Measurements from ENCODE around the gene DYNLL2. TPM values are rescaled to one million over a fixed set of nuclear protein-coding genes. Genes with fewer than 3 reads are reported as not detected.
A peak's percentile ranks its signal among the peaks of the same experiment; 100 is the strongest.

DYNLL2 gene
- total RNA-seq, 1 donor from 2014 or later: 42.5 TPM

DNA sequence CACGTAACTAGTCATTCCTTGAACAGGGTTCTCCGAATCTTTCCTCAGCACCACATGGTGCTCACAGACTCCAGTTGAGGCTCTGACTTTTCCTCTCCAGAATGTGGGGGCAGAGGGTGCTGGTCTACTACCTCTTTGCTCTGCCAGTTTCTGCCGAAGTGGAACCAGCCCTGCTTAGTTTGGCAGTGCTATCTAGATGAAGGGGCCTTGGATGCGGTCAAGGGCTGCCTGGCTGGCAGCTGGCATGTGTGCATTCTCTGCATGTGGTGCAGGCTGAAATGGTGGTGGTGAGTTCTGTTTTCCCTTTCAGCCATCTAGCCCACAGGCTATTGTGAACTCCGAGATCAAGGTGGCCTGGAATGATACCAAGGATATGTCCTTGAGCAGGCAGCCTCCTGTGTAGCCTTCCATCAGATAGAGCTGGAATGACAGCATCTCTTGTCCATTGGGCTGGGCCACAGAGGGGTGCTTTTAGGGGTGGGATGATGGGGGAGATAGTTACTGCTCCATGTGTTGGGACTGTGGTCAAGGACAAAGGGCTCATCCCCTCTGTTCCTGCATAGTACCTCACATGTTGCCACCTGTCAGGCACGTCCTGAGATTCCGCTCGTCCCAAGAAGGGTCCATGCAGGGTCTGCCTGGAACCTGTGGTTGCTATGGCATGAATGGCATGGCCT, 2.0 kb downstream of the DYNLL2 start:
- peak; percentile 25 for DNase-seq (ENCODE audit: extremely low spot score, unreplicated experiment)
- H3K4me3 Mint-ChIP-seq: peak overlapping the region; percentile 92
- peaks cover 44% of the 10 kb centered on the region for H3K36me3 Mint-ChIP-seq
- TF ChIP-seq, protein P1, sequence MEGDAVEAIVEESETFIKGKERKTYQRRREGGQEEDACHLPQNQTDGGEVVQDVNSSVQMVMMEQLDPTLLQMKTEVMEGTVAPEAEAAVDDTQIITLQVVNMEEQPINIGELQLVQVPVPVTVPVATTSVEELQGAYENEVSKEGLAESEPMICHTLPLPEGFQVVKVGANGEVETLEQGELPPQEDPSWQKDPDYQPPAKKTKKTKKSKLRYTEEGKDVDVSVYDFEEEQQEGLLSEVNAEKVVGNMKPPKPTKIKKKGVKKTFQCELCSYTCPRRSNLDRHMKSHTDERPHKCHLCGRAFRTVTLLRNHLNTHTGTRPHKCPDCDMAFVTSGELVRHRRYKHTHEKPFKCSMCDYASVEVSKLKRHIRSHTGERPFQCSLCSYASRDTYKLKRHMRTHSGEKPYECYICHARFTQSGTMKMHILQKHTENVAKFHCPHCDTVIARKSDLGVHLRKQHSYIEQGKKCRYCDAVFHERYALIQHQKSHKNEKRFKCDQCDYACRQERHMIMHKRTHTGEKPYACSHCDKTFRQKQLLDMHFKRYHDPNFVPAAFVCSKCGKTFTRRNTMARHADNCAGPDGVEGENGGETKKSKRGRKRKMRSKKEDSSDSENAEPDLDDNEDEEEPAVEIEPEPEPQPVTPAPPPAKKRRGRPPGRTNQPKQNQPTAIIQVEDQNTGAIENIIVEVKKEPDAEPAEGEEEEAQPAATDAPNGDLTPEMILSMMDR (conservative IDR thresholded peaks at IDR 0.05): peak; percentile 5
- H3K4me1 Mint-ChIP-seq (ENCODE audit: unreplicated experiment): peaks cover 59% of the 10 kb centered on the region
- H3K27me3 Mint-ChIP-seq: no peaks in the 10 kb centered on the region
- no peaks in the 10 kb centered on the region for H3K9me3 Mint-ChIP-seq
- peak overlapping the region; percentile 83 for H3K27ac Mint-ChIP-seq

DNA sequence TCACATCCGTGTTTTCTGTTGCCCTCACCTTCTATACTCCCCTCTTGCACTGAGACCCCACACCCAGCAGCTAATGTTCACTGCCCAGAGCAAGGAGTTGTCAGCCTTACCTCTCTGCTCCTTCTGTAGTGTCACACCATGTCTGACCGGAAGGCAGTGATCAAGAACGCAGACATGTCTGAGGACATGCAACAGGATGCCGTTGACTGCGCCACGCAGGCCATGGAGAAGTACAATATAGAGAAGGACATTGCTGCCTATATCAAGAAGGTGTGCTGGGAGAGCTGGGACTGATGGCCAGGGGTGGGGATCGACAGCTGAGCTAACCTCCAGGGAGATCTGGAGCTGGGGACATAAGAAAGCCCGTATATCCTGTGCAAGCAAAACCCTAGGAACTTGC, 3.7 kb downstream of the DYNLL2 start:
- peak overlapping the region; percentile 15 for H3K4me3 Mint-ChIP-seq
- H3K4me1 Mint-ChIP-seq (ENCODE audit: unreplicated experiment): peaks cover 57% of the 10 kb centered on the region

DNA sequence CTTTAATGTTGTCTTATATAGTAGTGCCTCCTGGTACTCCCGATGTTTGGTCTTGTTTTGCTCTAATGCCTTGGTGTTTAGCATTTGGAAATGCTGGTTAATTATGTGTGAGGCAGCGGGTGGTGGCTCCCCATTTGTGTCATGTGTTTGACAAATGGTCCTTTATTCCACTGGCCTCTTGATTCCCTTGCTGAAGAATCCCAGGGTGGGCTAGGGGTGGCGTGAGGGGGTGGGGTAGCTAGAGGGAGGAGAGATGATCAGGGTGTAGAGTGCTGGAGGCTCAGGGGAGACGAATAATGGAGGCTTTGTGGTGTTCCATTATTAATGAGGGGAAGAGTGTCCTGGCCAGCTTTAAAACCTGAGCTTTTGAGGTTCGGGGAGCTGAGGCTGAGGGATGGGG, 5.4 kb downstream of the DYNLL2 start:
- peak; percentile 27 for DNase-seq (ENCODE audit: extremely low spot score, unreplicated experiment)
- Mint-ChIP-seq H3K4me1 (ENCODE audit: unreplicated experiment) (peaks cover 51% of the 10 kb centered on the region), H3K4me3 (no peak overlapping the region), H3K9me3 (no peaks in the 10 kb centered on the region), H3K27ac (no peak overlapping the region), H3K36me3 (peaks cover 62% of the 10 kb centered on the region), H3K27me3 (no peaks in the 10 kb centered on the region)
- TF ChIP-seq, protein P1 (conservative IDR thresholded peaks at IDR 0.05): no peak

More for the DNA sequence above, 3.7 kb downstream of the DYNLL2 start:
- Mint-ChIP-seq H3K9me3 (no peaks in the 10 kb centered on the region), H3K27ac (peak overlapping the region; percentile 4), H3K27me3 (no peaks in the 10 kb centered on the region), H3K36me3 (peaks cover 58% of the 10 kb centered on the region)
- TF ChIP-seq, protein P1 (conservative IDR thresholded peaks at IDR 0.05): no peak
- peak; percentile 39 for DNase-seq (ENCODE audit: extremely low spot score, unreplicated experiment)

DNA sequence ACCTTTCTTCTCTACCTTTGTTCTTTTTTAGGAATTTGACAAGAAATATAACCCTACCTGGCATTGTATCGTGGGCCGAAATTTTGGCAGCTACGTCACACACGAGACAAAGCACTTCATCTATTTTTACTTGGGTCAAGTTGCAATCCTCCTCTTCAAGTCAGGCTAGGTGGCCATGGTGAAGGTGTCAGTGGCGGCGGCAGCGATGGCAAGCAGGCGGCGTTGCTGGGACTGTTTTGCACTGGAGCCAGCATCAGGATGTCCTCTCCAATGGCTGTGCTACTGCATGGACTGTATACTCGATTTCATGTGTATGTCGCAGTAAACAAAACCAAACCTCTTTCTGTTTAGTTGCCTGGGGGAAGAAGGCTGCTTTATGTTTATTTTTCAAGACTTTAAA, 5.9 kb downstream of the DYNLL2 start:
- TF ChIP-seq, protein P1 (conservative IDR thresholded peaks at IDR 0.05): no peak
- Mint-ChIP-seq H3K36me3 (peaks cover 62% of the 10 kb centered on the region), H3K27ac (no peak overlapping the region), H3K27me3 (no peaks in the 10 kb centered on the region), H3K4me3 (no peak overlapping the region), H3K9me3 (no peaks in the 10 kb centered on the region), H3K4me1 (ENCODE audit: unreplicated experiment) (peaks cover 51% of the 10 kb centered on the region)
- peak; percentile 32 for DNase-seq (ENCODE audit: extremely low spot score, unreplicated experiment)

DNA sequence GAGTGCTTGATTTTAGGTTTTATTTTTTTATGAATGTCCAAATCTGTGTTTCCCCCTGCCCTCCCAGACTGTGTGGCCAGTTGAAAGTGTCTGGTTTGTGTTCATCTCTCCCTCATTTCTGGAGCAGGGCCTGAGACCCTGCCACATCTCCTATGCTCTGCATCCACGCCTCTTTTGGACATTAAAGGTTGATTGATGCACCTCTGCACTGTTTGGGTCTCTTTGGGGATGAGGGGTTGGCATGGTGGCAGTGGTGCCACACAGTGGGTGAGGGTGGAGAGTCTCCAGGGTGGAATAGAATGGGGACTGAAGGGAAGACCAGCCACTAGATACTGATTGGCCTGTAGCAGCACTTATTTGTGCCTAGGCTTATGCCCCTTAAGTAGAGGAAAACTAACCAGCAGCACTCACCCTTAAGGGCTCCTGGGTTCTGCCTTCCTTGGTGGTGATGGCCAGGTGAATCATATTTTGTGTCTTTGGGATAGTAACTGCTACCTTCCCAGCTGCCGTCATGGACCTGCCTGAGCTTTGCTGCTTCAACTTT, 7.9 kb downstream of the DYNLL2 start:
- H3K36me3 Mint-ChIP-seq: peaks cover 56% of the 10 kb centered on the region
- no peaks in the 10 kb centered on the region for H3K9me3 Mint-ChIP-seq
- H3K27me3 Mint-ChIP-seq: no peaks in the 10 kb centered on the region
- TF ChIP-seq, protein P1 (conservative IDR thresholded peaks at IDR 0.05): no peak
- DNase-seq (ENCODE audit: extremely low spot score, unreplicated experiment): no peak
- H3K4me1 Mint-ChIP-seq (ENCODE audit: unreplicated experiment): peaks cover 38% of the 10 kb centered on the region
- no peak overlapping the region for H3K4me3 Mint-ChIP-seq
- H3K27ac Mint-ChIP-seq: no peak overlapping the region
